SU-DHL-6 (cell line): ENCODE results near the gene MLN.

Source experiments
- H2AFZ ChIP-seq: fragments of 200-600 bp; sonication (generic); 2 replicates; pipeline ENCODE4 v1.6.1; 2014; ENCODE audit warnings: low read depth, mild to moderate bottlenecking, moderate library complexity, mixed read lengths, antibody characterized with exemption, low read length; ENCODE audit not compliant: severe bottlenecking
- H3F3A ChIP-seq: fragments of 200-600 bp; shearing (Covaris generic); 2 replicates; pipeline ENCODE4 v1.6.0; 2016; ENCODE audit warnings: antibody characterized with exemption, mild to moderate bottlenecking; ENCODE audit not compliant: insufficient read depth
- H3K27ac ChIP-seq: fragments of 200-600 bp; sonication (generic); 2 replicates; pipeline ENCODE4 v1.5.1; 2016; ENCODE audit warnings: low read depth, mild to moderate bottlenecking, low read length, moderate library complexity, mixed read lengths
- H3K27me3 ChIP-seq: fragments of 200-600 bp; sonication (generic), shearing (Covaris generic); 2 replicates; pipeline ENCODE4 v1.6.0; 2014; ENCODE audit warnings: mild to moderate bottlenecking, low read length
- H3K36me3 ChIP-seq: fragments of 200-600 bp; sonication (generic); 2 replicates; pipeline ENCODE4 v1.6.1; 2014; ENCODE audit warnings: mild to moderate bottlenecking, low read length, mixed read lengths
- H3K4me2 ChIP-seq: fragments of 300-600, 200-600 bp; shearing (Covaris generic), sonication (generic); 2 replicates; pipeline ENCODE4 v1.6.0; 2014; ENCODE audit warnings: low read length, low read depth, mild to moderate bottlenecking; ENCODE audit not compliant: poor library complexity, severe bottlenecking
- H3K4me3 ChIP-seq: fragments of 200-600 bp; sonication (generic); 2 replicates; pipeline ENCODE4 v1.5.1; 2014; ENCODE audit warnings: antibody characterized with exemption, low read length, mild to moderate bottlenecking, mixed read lengths; ENCODE audit not compliant: insufficient read depth, poor library complexity, severe bottlenecking
- H3K79me2 ChIP-seq: fragments of 200-600 bp; sonication (generic); 2 replicates; pipeline ENCODE4 v1.6.1; 2014; ENCODE audit warnings: mild to moderate bottlenecking, low read length, moderate library complexity; ENCODE audit not compliant: insufficient read depth
- H3K9ac ChIP-seq: fragments of 200-600 bp; sonication (generic); 2 replicates; pipeline ENCODE4 v1.7.0; 2014; ENCODE audit warnings: mild to moderate bottlenecking, low read length
- H3K9me2 ChIP-seq: fragments of 200-600 bp; sonication (generic); replicated peaks from 2 replicates; pipeline ENCODE4 v1.6.1; 2014; ENCODE audit warnings: low read length; ENCODE audit not compliant: insufficient read depth
- H3K9me3 ChIP-seq: fragments of 200-600 bp; sonication (generic); 2 replicates; pipeline ENCODE4 v1.6.1; 2014; ENCODE audit warnings: low read length, mixed read lengths; ENCODE audit not compliant: insufficient read depth
- H4K20me1 ChIP-seq: fragments of 200-600 bp; sonication (generic); 2 replicates; pipeline ENCODE4 v1.6.1; 2014; ENCODE audit warnings: low read depth, mild to moderate bottlenecking, antibody characterized with exemption, low read length, moderate library complexity, mixed read lengths
- EZH2phosphoT487 ChIP-seq: fragments of 200-600 bp; sonication (generic), shearing (Covaris generic); conservative IDR thresholded peaks from 2 replicates; pipeline ENCODE4 v1.6.1; 2018; ENCODE audit warnings: mild to moderate bottlenecking, antibody characterized with exemption, low read length, moderate library complexity, mixed read lengths
- TF ChIP-seq, protein P1 (sequence below): fragments of 200-600 bp; sonication (generic); IDR thresholded peaks from one replicate; pipeline ENCODE4 v1.5.1; 2017; ENCODE audit warnings: antibody characterized with exemption, mild to moderate bottlenecking, low read length, moderate library complexity; ENCODE audit not compliant: insufficient read depth, poor library complexity, severe bottlenecking

The MLN gene

GRCh38 chr6:33823806-33824205 is 20.0 kb upstream of the MLN start:
- Histone ChIP-seq H3K27me3 (no peaks in the 10 kb centered on the region), H3K9ac (no peak overlapping the region), H3K79me2 (no peaks in the 10 kb centered on the region), H3K9me2 (no peaks in the 10 kb centered on the region), H3K9me3 (no peaks in the 10 kb centered on the region), H2AFZ (no peak overlapping the region), H3K27ac (no peak overlapping the region), H4K20me1 (no peaks in the 10 kb centered on the region), H3F3A (no peaks in the 10 kb centered on the region), H3K36me3 (no peaks in the 10 kb centered on the region), H3K4me3 (no peak overlapping the region), H3K4me2 (no peak overlapping the region)
- no peak for TF ChIP-seq EZH2phosphoT487
- TF ChIP-seq, protein P1, sequence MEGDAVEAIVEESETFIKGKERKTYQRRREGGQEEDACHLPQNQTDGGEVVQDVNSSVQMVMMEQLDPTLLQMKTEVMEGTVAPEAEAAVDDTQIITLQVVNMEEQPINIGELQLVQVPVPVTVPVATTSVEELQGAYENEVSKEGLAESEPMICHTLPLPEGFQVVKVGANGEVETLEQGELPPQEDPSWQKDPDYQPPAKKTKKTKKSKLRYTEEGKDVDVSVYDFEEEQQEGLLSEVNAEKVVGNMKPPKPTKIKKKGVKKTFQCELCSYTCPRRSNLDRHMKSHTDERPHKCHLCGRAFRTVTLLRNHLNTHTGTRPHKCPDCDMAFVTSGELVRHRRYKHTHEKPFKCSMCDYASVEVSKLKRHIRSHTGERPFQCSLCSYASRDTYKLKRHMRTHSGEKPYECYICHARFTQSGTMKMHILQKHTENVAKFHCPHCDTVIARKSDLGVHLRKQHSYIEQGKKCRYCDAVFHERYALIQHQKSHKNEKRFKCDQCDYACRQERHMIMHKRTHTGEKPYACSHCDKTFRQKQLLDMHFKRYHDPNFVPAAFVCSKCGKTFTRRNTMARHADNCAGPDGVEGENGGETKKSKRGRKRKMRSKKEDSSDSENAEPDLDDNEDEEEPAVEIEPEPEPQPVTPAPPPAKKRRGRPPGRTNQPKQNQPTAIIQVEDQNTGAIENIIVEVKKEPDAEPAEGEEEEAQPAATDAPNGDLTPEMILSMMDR = no peak

GRCh38 chr6:33822575-33823395 is 19.0 kb upstream of the MLN start:
- H3K4me3 ChIP-seq = no peak overlapping the region
- no peaks in the 10 kb centered on the region for H3K36me3 ChIP-seq
- no peak overlapping the region for H3K9ac ChIP-seq
- H3K9me3 ChIP-seq = no peaks in the 10 kb centered on the region
- no peak overlapping the region for H3K4me2 ChIP-seq
- H3F3A ChIP-seq = no peaks in the 10 kb centered on the region
- H3K27me3 ChIP-seq = no peaks in the 10 kb centered on the region
- no peak for TF ChIP-seq EZH2phosphoT487
- TF ChIP-seq, protein P1 = no peak
- H2AFZ ChIP-seq = no peak overlapping the region
- no peak overlapping the region for H3K27ac ChIP-seq
- no peaks in the 10 kb centered on the region for H4K20me1 ChIP-seq
- H3K9me2 ChIP-seq = no peaks in the 10 kb centered on the region
- H3K79me2 ChIP-seq = no peaks in the 10 kb centered on the region

- Histone ChIP-seq H3K4me3 (no peak overlapping the region), H3K9me3 (no peaks in the 10 kb centered on the region), H3K9ac (no peak overlapping the region), H4K20me1 (no peaks in the 10 kb centered on the region), H3K27ac (no peak overlapping the region), H2AFZ (no peak overlapping the region), H3K9me2 (no peaks in the 10 kb centered on the region), H3K4me2 (no peak overlapping the region), H3K27me3 (no peaks in the 10 kb centered on the region), H3K36me3 (no peaks in the 10 kb centered on the region), H3F3A (no peaks in the 10 kb centered on the region), H3K79me2 (no peaks in the 10 kb centered on the region)
- TF ChIP-seq, protein P1 = no peak
- TF ChIP-seq EZH2phosphoT487 = no peak
These were observed 17.1 kb upstream of the MLN start for GRCh38 chr6:33820784-33821520.
